ENCODE results near the gene SMG9.

DNA sequence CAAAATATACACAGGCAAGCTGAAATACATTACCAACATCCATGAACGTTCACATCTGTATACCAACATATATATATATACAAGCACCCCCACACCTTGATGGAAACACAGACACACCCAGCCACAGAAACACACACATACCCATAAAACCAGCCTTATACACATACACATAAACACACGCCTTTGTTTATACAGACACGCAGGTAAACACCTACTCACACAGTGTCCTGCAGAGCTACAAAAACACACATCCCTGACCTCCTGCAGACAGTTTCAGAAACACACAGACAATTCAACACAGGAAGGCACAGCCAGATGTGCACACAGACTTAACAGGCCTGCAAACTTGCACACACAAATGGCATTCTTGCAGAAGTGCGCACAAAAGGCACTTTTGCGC lies 60.2 kb downstream of the SMG9 start:
- TF ChIP-seq, protein P1, sequence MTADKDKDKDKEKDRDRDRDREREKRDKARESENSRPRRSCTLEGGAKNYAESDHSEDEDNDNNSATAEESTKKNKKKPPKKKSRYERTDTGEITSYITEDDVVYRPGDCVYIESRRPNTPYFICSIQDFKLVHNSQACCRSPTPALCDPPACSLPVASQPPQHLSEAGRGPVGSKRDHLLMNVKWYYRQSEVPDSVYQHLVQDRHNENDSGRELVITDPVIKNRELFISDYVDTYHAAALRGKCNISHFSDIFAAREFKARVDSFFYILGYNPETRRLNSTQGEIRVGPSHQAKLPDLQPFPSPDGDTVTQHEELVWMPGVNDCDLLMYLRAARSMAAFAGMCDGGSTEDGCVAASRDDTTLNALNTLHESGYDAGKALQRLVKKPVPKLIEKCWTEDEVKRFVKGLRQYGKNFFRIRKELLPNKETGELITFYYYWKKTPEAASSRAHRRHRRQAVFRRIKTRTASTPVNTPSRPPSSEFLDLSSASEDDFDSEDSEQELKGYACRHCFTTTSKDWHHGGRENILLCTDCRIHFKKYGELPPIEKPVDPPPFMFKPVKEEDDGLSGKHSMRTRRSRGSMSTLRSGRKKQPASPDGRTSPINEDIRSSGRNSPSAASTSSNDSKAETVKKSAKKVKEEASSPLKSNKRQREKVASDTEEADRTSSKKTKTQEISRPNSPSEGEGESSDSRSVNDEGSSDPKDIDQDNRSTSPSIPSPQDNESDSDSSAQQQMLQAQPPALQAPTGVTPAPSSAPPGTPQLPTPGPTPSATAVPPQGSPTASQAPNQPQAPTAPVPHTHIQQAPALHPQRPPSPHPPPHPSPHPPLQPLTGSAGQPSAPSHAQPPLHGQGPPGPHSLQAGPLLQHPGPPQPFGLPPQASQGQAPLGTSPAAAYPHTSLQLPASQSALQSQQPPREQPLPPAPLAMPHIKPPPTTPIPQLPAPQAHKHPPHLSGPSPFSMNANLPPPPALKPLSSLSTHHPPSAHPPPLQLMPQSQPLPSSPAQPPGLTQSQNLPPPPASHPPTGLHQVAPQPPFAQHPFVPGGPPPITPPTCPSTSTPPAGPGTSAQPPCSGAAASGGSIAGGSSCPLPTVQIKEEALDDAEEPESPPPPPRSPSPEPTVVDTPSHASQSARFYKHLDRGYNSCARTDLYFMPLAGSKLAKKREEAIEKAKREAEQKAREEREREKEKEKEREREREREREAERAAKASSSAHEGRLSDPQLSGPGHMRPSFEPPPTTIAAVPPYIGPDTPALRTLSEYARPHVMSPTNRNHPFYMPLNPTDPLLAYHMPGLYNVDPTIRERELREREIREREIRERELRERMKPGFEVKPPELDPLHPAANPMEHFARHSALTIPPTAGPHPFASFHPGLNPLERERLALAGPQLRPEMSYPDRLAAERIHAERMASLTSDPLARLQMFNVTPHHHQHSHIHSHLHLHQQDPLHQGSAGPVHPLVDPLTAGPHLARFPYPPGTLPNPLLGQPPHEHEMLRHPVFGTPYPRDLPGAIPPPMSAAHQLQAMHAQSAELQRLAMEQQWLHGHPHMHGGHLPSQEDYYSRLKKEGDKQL (CRISPR knock-in tag; IDR thresholded peaks at IDR 0.05; ENCODE audit: low read depth), result no peak
- TF ChIP-seq ZNF543 (CRISPR knock-in tag; IDR thresholded peaks at IDR 0.05), result no peak
- no peak for TF ChIP-seq TOPORS (CRISPR knock-in tag; IDR thresholded peaks at IDR 0.05)
- no peak for TF ChIP-seq ZNF841 (CRISPR knock-in tag; IDR thresholded peaks at IDR 0.05; ENCODE audit: borderline replicate concordance)
- no peak for TF ChIP-seq HHEX (CRISPR knock-in tag; IDR thresholded peaks at IDR 0.05)
- TF ChIP-seq ZNF530 (CRISPR knock-in tag; IDR thresholded peaks at IDR 0.05; ENCODE audit: low read depth), result no peak
- no peak for TF ChIP-seq MYC (CRISPR knock-in tag; IDR thresholded peaks at IDR 0.05; ENCODE audit: borderline replicate concordance)
- TF ChIP-seq SUZ12 (IDR thresholded peaks at IDR 0.05; ENCODE audit: low read depth, low read length), result no peak
- TF ChIP-seq HDAC1 (CRISPR knock-in tag; IDR thresholded peaks at IDR 0.05), result no peak
- TF ChIP-seq, protein P2, sequence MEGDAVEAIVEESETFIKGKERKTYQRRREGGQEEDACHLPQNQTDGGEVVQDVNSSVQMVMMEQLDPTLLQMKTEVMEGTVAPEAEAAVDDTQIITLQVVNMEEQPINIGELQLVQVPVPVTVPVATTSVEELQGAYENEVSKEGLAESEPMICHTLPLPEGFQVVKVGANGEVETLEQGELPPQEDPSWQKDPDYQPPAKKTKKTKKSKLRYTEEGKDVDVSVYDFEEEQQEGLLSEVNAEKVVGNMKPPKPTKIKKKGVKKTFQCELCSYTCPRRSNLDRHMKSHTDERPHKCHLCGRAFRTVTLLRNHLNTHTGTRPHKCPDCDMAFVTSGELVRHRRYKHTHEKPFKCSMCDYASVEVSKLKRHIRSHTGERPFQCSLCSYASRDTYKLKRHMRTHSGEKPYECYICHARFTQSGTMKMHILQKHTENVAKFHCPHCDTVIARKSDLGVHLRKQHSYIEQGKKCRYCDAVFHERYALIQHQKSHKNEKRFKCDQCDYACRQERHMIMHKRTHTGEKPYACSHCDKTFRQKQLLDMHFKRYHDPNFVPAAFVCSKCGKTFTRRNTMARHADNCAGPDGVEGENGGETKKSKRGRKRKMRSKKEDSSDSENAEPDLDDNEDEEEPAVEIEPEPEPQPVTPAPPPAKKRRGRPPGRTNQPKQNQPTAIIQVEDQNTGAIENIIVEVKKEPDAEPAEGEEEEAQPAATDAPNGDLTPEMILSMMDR (CRISPR knock-in tag; IDR thresholded peaks at IDR 0.05), result no peak
- no peak for TF ChIP-seq HNRNPL (IDR thresholded peaks at IDR 0.05; ENCODE audit: low read depth, low read length)
- TF ChIP-seq HCFC1 (IDR thresholded peaks at IDR 0.05; ENCODE audit: low read depth, low read length), result no peak
- TF ChIP-seq, protein P3, sequence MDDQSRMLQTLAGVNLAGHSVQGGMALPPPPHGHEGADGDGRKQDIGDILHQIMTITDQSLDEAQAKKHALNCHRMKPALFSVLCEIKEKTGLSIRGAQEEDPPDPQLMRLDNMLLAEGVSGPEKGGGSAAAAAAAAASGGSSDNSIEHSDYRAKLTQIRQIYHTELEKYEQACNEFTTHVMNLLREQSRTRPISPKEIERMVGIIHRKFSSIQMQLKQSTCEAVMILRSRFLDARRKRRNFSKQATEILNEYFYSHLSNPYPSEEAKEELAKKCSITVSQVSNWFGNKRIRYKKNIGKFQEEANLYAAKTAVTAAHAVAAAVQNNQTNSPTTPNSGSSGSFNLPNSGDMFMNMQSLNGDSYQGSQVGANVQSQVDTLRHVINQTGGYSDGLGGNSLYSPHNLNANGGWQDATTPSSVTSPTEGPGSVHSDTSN (CRISPR knock-in tag; IDR thresholded peaks at IDR 0.05; ENCODE audit: borderline replicate concordance), result no peak
- TF ChIP-seq CEBPB (IDR thresholded peaks at IDR 0.05; ENCODE audit: borderline replicate concordance, low read depth, low read length), result no peak

All from HepG2 (cell line).